Measurements from ENCODE around the gene MSMP. TPM values are rescaled to one million over a fixed set of nuclear protein-coding genes. Genes with fewer than 3 reads are reported as not detected.

The MSMP gene
- total and polyA plus RNA-seq, 9 of the 15 experiments (the other 6 are each of a cell fraction or from before 2014, with no cell fraction given) = 0.60 TPM; not detected in 8

- TF ChIP-seq, protein P1, sequence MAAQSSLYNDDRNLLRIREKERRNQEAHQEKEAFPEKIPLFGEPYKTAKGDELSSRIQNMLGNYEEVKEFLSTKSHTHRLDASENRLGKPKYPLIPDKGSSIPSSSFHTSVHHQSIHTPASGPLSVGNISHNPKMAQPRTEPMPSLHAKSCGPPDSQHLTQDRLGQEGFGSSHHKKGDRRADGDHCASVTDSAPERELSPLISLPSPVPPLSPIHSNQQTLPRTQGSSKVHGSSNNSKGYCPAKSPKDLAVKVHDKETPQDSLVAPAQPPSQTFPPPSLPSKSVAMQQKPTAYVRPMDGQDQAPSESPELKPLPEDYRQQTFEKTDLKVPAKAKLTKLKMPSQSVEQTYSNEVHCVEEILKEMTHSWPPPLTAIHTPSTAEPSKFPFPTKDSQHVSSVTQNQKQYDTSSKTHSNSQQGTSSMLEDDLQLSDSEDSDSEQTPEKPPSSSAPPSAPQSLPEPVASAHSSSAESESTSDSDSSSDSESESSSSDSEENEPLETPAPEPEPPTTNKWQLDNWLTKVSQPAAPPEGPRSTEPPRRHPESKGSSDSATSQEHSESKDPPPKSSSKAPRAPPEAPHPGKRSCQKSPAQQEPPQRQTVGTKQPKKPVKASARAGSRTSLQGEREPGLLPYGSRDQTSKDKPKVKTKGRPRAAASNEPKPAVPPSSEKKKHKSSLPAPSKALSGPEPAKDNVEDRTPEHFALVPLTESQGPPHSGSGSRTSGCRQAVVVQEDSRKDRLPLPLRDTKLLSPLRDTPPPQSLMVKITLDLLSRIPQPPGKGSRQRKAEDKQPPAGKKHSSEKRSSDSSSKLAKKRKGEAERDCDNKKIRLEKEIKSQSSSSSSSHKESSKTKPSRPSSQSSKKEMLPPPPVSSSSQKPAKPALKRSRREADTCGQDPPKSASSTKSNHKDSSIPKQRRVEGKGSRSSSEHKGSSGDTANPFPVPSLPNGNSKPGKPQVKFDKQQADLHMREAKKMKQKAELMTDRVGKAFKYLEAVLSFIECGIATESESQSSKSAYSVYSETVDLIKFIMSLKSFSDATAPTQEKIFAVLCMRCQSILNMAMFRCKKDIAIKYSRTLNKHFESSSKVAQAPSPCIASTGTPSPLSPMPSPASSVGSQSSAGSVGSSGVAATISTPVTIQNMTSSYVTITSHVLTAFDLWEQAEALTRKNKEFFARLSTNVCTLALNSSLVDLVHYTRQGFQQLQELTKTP (IDR thresholded peaks at IDR 0.05; ENCODE audit: low read depth in 1 of 2, partially characterized antibody in 2 of 2) = peak in 1 of 2 experiments; percentile 22
- TF ChIP-seq MAZ (CRISPR knock-in tag; conservative IDR thresholded peaks at IDR 0.05 in 1 of 2, IDR thresholded peaks at IDR 0.05 in 1 of 2) = peak in 1 of 2 experiments; percentile 1; a peak in 1 of 4 replicates
- no peak for TF ChIP-seq KAT2B (IDR thresholded peaks at IDR 0.05; ENCODE audit: low read depth, low read length)
- no peak for TF ChIP-seq CBX8 (IDR thresholded peaks at IDR 0.05; ENCODE audit: borderline replicate concordance, extremely low read depth, low read depth, low read length, poor library complexity, severe bottlenecking)
- TF ChIP-seq FOXA3 (CRISPR knock-in tag; conservative IDR thresholded peaks at IDR 0.05 in 1 of 2, IDR thresholded peaks at IDR 0.05 in 1 of 2) = 0 out of 4 replicates have a peak, but pooled peaks of 1 of the 2 experiments have one; percentile 36
- no peak for TF ChIP-seq ZEB2 (IDR thresholded peaks at IDR 0.05)
- peak; percentile 53; the same call in 1 of the 2 replicates for TF ChIP-seq EP400 (IDR thresholded peaks at IDR 0.05)
- TF ChIP-seq BCOR (IDR thresholded peaks at IDR 0.05) = 0 out of 2 replicates have a peak, but pooled peaks have one; percentile 22
- TF ChIP-seq, protein P2, sequence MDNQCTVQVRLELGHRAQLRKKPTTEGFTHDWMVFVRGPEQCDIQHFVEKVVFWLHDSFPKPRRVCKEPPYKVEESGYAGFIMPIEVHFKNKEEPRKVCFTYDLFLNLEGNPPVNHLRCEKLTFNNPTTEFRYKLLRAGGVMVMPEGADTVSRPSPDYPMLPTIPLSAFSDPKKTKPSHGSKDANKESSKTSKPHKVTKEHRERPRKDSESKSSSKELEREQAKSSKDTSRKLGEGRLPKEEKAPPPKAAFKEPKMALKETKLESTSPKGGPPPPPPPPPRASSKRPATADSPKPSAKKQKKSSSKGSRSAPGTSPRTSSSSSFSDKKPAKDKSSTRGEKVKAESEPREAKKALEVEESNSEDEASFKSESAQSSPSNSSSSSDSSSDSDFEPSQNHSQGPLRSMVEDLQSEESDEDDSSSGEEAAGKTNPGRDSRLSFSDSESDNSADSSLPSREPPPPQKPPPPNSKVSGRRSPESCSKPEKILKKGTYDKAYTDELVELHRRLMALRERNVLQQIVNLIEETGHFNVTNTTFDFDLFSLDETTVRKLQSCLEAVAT (IDR thresholded peaks at IDR 0.05) = peak in 1 of 2 experiments; percentile 32; a peak in 1 of 4 replicates
- no peak for TF ChIP-seq HDAC2 (IDR thresholded peaks at IDR 0.05)
- TF ChIP-seq HBP1 (CRISPR knock-in tag; IDR thresholded peaks at IDR 0.05) = 0 out of 2 replicates have a peak, but pooled peaks have one; percentile 47
- TF ChIP-seq NRF1 (conservative IDR thresholded peaks at IDR 0.05 in 1 of 2, IDR thresholded peaks at IDR 0.05 in 1 of 2) = no peak
- TF ChIP-seq BMI1 (IDR thresholded peaks at IDR 0.05; ENCODE audit: low read length) = no peak
- TF ChIP-seq YY1 (IDR thresholded peaks at IDR 0.05; ENCODE audit: borderline replicate concordance in 1 of 3, control insufficient read depth in 1 of 3, extremely low read depth in 1 of 3, insufficient read depth in 3 of 3, insufficient read length in 1 of 3, insufficient replicate concordance in 2 of 3, low read depth in 1 of 3, low read length in 2 of 3) = peak in 1 of 3 experiments; percentile 22
- TF ChIP-seq, protein P3, sequence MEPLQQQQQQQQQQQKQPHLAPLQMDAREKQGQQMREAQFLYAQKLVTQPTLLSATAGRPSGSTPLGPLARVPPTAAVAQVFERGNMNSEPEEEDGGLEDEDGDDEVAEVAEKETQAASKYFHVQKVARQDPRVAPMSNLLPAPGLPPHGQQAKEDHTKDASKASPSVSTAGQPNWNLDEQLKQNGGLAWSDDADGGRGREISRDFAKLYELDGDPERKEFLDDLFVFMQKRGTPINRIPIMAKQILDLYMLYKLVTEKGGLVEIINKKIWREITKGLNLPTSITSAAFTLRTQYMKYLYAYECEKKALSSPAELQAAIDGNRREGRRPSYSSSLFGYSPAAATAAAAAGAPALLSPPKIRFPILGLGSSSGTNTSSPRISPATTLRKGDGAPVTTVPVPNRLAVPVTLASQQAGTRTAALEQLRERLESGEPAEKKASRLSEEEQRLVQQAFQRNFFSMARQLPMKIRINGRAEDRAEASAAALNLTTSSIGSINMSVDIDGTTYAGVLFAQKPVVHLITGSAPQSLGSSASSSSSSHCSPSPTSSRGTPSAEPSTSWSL (CRISPR knock-in tag; IDR thresholded peaks at IDR 0.05; ENCODE audit: borderline replicate concordance) = no peak
- TF ChIP-seq MEF2A (IDR thresholded peaks at IDR 0.05; ENCODE audit: control insufficient read depth, low read depth, low read length) = no peak
Measured at GRCh38 chr9:35757226-35757891, 3.3 kb upstream of the MSMP start (continued).

Data from K562 (cell line).